SK-N-MC (cell line): ENCODE data around the gene SCMH1.

Experiments
- DNase-seq: peaks from one replicate; pipeline ENCODE4 v3.0.0-alpha.2; 2011; ENCODE audit warnings: low read depth, low spot score
- H3K27ac ChIP-seq: fragments of 200-600 bp; sonication (generic); 2 replicates; pipeline ENCODE4 v1.5.1; 2016; ENCODE audit warnings: mixed run types
- H3K36me3 ChIP-seq: fragments of 200-600 bp; sonication (generic); 2 replicates; pipeline ENCODE4 v1.6.1; 2017; ENCODE audit warnings: antibody characterized with exemption, low read length, mixed read lengths; ENCODE audit not compliant: insufficient read depth
- H3K4me3 ChIP-seq: fragments of 200-600 bp; sonication (generic); 2 replicates; pipeline ENCODE4 v1.5.1; 2016
- H3K9ac ChIP-seq: fragments of 200-600 bp; sonication (generic); 2 replicates; pipeline ENCODE4 v1.8.0; 2017; ENCODE audit warnings: mixed run types, mixed read lengths; ENCODE audit not compliant: insufficient read length
- H3K9me3 ChIP-seq: fragments of 200-600 bp; sonication (generic); 2 replicates; pipeline ENCODE4 v1.6.1; 2017; ENCODE audit warnings: low read depth, mild to moderate bottlenecking, antibody characterized with exemption, low read length, moderate library complexity, mixed read lengths
- EZH2 ChIP-seq: fragments of 200-600 bp; sonication (generic); IDR thresholded peaks from one replicate; pipeline ENCODE4 v1.6.1; 2017; ENCODE audit warnings: antibody characterized with exemption
- FOXP2 ChIP-seq: optimal IDR thresholded peaks from 2 replicates; pipeline ENCODE3; 2011; ENCODE audit warnings: mild to moderate bottlenecking, moderate library complexity; ENCODE audit not compliant: insufficient read depth; ENCODE audit errors: extremely low read length, control extremely low read depth
- POLR2AphosphoS5 ChIP-seq: IDR thresholded peaks from 2 replicates; pipeline ENCODE4 v1.6.1; 2012; ENCODE audit warnings: mild to moderate bottlenecking, low read depth, low read length, borderline replicate concordance

SCMH1 gene

DNA sequence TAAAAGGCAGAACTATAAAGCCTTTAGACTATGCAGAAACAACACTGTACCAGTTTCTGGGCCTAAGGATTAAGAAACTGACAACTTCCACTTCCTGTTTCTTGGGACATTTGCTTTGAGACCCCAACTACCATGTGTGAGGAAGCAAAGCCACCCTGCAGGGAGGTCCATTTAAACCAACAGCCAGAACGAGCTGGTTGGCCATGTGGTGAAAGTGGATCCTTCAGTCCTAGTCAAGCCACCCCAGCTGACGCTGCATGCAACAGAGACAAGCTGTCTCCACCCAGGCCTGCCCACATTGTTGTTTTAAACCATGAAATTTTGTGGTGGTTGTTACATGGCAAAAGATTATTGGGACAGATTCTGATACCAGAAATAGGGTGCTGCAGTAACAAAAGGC lies 188.8 kb downstream of the SCMH1 start:
- H3K36me3 ChIP-seq: peaks cover 7% of the 10 kb centered on the region; the same call in 1 of the 2 replicates
- H3K4me3 ChIP-seq: no peak overlapping the region
- no peak overlapping the region for H3K9ac ChIP-seq
- DNase-seq: no peak
- no peak overlapping the region for H3K27ac ChIP-seq
- TF ChIP-seq FOXP2 (no peak), EZH2 (no peak), POLR2AphosphoS5 (no peak)
- no peaks in the 10 kb centered on the region for H3K9me3 ChIP-seq

- DNase-seq: no peak
- TF ChIP-seq POLR2AphosphoS5 (no peak), FOXP2 (no peak), EZH2 (no peak)
- Histone ChIP-seq H3K4me3 (no peak overlapping the region), H3K36me3 (peaks cover 19% of the 10 kb centered on the region; the same call in 1 of the 2 replicates), H3K27ac (no peak overlapping the region), H3K9ac (no peak overlapping the region), H3K9me3 (no peaks in the 10 kb centered on the region)
These were observed 191.1 kb downstream of the SCMH1 start for GRCh38 chr1:41051022-41051421.

DNA sequence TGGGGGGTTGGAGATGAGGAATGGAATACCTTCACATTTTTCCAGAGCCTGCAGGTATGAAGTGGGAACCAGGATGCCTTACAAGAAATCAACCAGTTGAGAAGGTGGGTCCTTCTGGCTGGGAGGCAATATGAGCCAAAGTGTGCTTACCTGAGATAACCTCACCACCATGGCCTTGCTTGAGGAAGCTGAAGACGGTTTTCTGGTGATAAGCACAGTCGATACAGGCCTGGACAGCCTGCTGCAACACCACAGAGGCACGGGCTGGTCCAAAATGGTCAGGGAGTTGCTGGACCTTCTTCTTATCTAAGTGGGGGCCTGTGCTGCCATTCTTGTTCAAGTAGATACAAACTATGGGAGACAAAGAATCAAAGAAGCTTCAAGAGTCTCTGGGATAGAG lies 193.6 kb downstream of the SCMH1 start:
- Histone ChIP-seq H3K4me3 (no peak overlapping the region), H3K9me3 (no peaks in the 10 kb centered on the region), H3K36me3 (peaks cover 33% of the 10 kb centered on the region; the same call in 1 of the 2 replicates), H3K27ac (no peak overlapping the region), H3K9ac (no peak overlapping the region)
- no peak for DNase-seq
- no peak for TF ChIP-seq POLR2AphosphoS5
- no peak for TF ChIP-seq EZH2
- no peak for TF ChIP-seq FOXP2

DNA sequence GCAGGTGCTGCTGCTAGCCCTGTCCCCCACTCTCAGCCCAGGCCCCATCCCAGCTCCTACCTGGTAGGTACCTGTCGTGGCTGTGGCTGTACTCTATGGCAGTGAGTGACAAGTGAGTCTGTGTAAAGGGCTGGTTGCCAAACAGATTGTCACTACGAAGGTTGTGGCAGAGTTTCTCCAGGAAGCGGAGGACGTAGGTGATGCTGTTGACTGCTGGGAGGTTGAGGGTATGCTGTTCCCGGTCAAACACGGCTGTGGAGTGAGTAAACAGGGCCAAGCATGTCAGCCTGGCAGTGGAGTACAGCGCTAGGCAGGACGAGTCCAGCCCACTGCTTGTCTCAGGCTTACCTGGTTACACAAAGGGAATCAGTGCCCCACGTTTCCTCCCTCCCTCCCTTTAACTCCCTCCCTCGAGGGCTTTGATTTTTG lies 195.7 kb downstream of the SCMH1 start:
- H3K36me3 ChIP-seq: peaks cover 34% of the 10 kb centered on the region; the same call in 1 of the 2 replicates
- no peak for DNase-seq
- no peak overlapping the region for H3K9ac ChIP-seq
- TF ChIP-seq FOXP2 (no peak), POLR2AphosphoS5 (no peak), EZH2 (no peak)
- H3K9me3 ChIP-seq: no peaks in the 10 kb centered on the region
- H3K27ac ChIP-seq: no peak overlapping the region
- H3K4me3 ChIP-seq: no peak overlapping the region

DNA sequence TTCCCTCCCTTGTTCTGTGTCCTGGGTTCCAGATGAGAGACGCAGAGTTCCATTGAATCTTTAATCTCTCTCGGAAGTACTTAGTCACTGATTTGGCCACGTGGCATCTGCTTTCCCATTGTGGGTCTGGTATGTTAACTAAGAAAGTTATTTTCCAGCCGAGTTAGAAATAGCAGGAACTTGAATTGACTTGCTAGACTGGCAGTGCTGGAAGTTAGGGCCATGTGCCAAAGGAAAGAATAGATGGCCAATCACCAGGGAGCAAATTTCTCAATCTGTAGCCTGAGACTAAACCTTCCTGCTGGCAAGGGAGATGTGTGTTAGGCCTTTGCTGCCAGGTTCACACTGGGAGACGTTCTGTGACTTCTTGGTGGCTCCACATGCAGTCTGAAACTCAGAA lies 196.4 kb downstream of the SCMH1 start:
- no peaks in the 10 kb centered on the region for H3K9me3 ChIP-seq
- H3K27ac ChIP-seq: no peak overlapping the region
- H3K36me3 ChIP-seq: peaks cover 35% of the 10 kb centered on the region; the same call in 1 of the 2 replicates
- no peak for DNase-seq
- TF ChIP-seq EZH2 (no peak), FOXP2 (no peak), POLR2AphosphoS5 (no peak)
- H3K4me3 ChIP-seq: no peak overlapping the region
- H3K9ac ChIP-seq: no peak overlapping the region

DNA sequence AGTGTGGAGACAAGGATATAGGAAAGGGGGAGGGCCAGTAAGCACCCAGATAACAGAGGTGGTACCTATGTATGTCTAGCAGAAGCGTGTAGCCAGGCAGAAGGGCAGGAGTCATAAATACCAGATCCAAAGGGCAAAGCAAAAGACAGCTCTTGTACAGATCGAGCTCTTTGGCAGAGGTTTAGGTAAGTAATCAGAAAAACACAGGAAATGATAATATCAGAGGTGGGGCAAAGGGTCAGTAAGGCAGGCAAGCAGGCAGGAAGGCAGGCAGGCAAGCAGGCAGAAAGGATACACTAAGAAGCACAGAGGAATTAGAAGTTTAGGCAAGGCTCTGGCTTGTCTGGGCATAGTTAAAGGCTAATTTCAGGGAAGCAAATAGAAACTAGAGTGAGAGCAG lies 197.9 kb downstream of the SCMH1 start:
- Histone ChIP-seq H3K4me3 (no peak overlapping the region), H3K9me3 (no peaks in the 10 kb centered on the region), H3K36me3 (peaks cover 42% of the 10 kb centered on the region; the same call in 1 of the 2 replicates), H3K9ac (no peak overlapping the region), H3K27ac (no peak overlapping the region)
- no peak for DNase-seq
- TF ChIP-seq EZH2: no peak
- no peak for TF ChIP-seq POLR2AphosphoS5
- no peak for TF ChIP-seq FOXP2

DNA sequence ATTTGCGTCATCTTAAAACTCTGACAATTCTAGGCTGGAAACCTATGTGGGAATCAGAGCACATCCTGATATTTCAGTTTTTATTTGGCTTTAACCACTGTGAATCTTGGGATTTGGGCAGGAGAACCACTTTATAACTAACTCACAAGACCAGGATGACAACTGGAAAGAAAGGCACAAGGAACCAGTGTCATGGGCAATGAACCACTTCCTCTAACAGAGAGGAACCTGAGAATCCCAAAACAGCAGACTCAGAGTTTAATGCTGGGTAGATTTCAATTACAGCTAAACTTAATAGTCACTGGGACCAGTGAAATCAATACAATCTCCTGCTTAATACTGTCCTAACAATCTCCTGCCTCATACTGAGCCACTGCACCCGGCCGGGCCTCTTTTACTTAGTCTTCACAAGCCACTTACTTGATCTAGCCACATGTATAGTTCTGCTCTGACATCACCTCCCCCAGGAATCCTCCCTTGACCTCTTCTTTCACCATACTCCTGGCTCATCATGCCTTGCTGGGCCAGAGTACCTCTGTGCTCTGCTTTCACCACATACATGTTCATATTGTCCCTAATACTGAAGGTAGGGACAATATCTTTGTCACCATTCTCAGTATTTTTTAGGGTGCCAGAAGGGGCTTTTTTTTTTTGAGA lies 200.4 kb downstream of the SCMH1 start:
- Histone ChIP-seq H3K9ac (no peak overlapping the region), H3K9me3 (no peaks in the 10 kb centered on the region), H3K27ac (no peak overlapping the region), H3K36me3 (peaks cover 39% of the 10 kb centered on the region; the same call in 1 of the 2 replicates), H3K4me3 (no peak overlapping the region)
- no peak for TF ChIP-seq POLR2AphosphoS5
- no peak for TF ChIP-seq EZH2
- no peak for TF ChIP-seq FOXP2
- DNase-seq: no peak

GRCh38 chr1:41038110-41038509 lies 204.0 kb downstream of the SCMH1 start:
- H3K27ac ChIP-seq: no peak overlapping the region
- no peak overlapping the region for H3K4me3 ChIP-seq
- no peak overlapping the region for H3K9ac ChIP-seq
- no peaks in the 10 kb centered on the region for H3K9me3 ChIP-seq
- no peak for DNase-seq
- TF ChIP-seq EZH2 (no peak), POLR2AphosphoS5 (no peak), FOXP2 (no peak)
- H3K36me3 ChIP-seq: peaks cover 46% of the 10 kb centered on the region
